Measurements from ENCODE around the gene LSAMP. TPM values are rescaled to one million over a fixed set of nuclear protein-coding genes. Genes with fewer than 3 reads are reported as not detected.

The LSAMP gene
- total RNA-seq, 1 donor from 2014 or later: 4.4 TPM

DNA sequence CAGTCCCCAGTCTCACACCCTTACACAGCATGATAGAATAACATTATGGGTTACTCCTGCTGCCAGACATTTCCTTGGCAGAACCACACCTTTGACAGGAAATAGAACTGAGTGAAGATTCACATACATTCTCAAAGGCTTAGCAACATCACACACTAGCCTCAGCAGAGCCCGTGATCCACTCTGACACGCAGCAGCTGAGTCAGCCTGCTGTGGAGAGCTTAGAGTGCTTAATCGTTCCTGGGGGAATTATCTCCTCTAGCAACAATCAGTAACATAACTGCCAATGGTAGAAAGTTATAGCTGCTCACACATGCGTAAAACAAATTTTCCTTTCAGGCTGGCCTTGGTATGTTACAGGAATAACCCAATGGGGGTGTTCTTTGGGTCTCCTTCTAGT, 439.9 kb downstream of the LSAMP start:
- H3K9me3 Mint-ChIP-seq (ENCODE audit: unreplicated experiment): no peaks in the 10 kb centered on the region
- peaks cover 42% of the 10 kb centered on the region for H3K4me1 Mint-ChIP-seq (ENCODE audit: unreplicated experiment)
- H3K36me3 Mint-ChIP-seq (ENCODE audit: unreplicated experiment): no peaks in the 10 kb centered on the region
- peak; percentile 84 for DNase-seq (ENCODE audit: extremely low spot score, unreplicated experiment)
- no peaks in the 10 kb centered on the region for H3K27me3 Mint-ChIP-seq (ENCODE audit: unreplicated experiment)
- TF ChIP-seq, protein P1, sequence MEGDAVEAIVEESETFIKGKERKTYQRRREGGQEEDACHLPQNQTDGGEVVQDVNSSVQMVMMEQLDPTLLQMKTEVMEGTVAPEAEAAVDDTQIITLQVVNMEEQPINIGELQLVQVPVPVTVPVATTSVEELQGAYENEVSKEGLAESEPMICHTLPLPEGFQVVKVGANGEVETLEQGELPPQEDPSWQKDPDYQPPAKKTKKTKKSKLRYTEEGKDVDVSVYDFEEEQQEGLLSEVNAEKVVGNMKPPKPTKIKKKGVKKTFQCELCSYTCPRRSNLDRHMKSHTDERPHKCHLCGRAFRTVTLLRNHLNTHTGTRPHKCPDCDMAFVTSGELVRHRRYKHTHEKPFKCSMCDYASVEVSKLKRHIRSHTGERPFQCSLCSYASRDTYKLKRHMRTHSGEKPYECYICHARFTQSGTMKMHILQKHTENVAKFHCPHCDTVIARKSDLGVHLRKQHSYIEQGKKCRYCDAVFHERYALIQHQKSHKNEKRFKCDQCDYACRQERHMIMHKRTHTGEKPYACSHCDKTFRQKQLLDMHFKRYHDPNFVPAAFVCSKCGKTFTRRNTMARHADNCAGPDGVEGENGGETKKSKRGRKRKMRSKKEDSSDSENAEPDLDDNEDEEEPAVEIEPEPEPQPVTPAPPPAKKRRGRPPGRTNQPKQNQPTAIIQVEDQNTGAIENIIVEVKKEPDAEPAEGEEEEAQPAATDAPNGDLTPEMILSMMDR (IDR thresholded peaks at IDR 0.05): no peak
- peak overlapping the region; percentile 81 for H3K27ac Mint-ChIP-seq (ENCODE audit: unreplicated experiment)
- H3K4me3 Mint-ChIP-seq (ENCODE audit: unreplicated experiment): no peak overlapping the region

DNA sequence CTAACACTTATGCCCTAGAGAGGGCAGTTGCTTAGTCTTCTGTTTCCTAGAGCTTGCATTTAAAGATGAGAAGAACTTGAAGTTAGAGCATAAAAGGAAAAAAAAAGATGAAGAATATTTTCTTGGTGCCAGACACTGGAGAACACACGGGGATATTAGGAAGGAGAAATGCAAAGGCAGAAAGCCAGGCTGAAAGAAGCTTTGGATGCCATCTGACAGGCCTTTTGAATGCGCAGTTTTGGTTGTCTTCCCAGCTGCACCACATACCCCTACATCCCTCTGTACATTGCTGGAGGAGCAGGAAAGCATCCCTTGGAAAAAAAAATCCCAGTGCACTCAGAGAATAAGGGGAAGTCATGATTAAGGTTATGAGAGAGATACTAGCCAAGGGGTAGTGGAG, 443.1 kb downstream of the LSAMP start:
- H3K9me3 Mint-ChIP-seq (ENCODE audit: unreplicated experiment): peaks cover 2% of the 10 kb centered on the region
- no peaks in the 10 kb centered on the region for H3K36me3 Mint-ChIP-seq (ENCODE audit: unreplicated experiment)
- peaks cover 57% of the 10 kb centered on the region for H3K4me1 Mint-ChIP-seq (ENCODE audit: unreplicated experiment)
- no peak overlapping the region for H3K4me3 Mint-ChIP-seq (ENCODE audit: unreplicated experiment)
- TF ChIP-seq, protein P1 (IDR thresholded peaks at IDR 0.05): no peak
- DNase-seq (ENCODE audit: extremely low spot score, unreplicated experiment): no peak
- H3K27ac Mint-ChIP-seq (ENCODE audit: unreplicated experiment): peak overlapping the region; percentile 23
- no peaks in the 10 kb centered on the region for H3K27me3 Mint-ChIP-seq (ENCODE audit: unreplicated experiment)

DNA sequence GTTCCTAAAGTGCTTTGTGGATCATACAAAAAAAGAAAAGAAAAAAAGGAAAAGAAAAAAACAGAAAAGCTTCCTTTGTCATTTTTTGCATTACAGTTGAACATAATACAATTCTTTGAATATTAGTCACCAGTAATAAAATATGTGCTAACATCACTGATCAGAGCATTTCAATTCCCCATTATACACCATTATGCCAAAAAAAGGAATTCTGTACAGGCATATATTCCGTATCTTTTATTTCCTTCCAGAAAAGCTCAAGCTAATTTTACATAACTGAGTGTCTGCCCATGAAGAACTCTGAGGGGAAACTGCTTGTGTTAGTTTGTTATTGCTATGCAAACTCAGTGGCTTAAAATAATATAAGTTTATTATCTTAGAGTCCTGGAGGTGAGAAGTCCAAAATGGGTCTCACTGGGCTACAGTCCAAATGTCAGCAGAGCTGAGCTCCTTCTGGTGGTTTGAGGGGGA, 444.1 kb downstream of the LSAMP start:
- Mint-ChIP-seq H3K4me1 (ENCODE audit: unreplicated experiment) (peaks cover 56% of the 10 kb centered on the region), H3K4me3 (ENCODE audit: unreplicated experiment) (no peak overlapping the region), H3K9me3 (ENCODE audit: unreplicated experiment) (peaks cover 4% of the 10 kb centered on the region), H3K27me3 (ENCODE audit: unreplicated experiment) (no peaks in the 10 kb centered on the region), H3K36me3 (ENCODE audit: unreplicated experiment) (no peaks in the 10 kb centered on the region), H3K27ac (ENCODE audit: unreplicated experiment) (peak overlapping the region; percentile 69)
- no peak for DNase-seq (ENCODE audit: extremely low spot score, unreplicated experiment)
- TF ChIP-seq, protein P1 (IDR thresholded peaks at IDR 0.05): no peak

DNA sequence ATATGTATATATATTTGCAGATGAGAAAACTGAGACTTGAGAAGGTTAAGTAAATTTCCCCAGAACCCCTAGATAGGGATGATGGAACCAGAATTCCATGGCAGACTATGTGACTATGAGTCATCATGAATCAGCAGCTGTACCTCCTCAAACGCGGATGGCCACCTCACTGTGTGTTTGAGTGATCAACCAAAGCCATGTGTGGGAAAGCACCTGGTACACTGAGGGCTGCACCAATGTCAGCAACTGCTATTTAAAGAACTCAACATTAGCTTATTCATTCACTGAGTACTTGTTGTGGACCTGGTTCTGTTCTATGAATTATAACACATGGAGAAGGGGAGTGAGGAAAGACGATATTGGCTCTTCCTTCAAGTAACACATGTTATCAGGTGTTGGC, 445.0 kb downstream of the LSAMP start:
- no peaks in the 10 kb centered on the region for H3K27me3 Mint-ChIP-seq (ENCODE audit: unreplicated experiment)
- peaks cover 8% of the 10 kb centered on the region for H3K9me3 Mint-ChIP-seq (ENCODE audit: unreplicated experiment)
- H3K36me3 Mint-ChIP-seq (ENCODE audit: unreplicated experiment): no peaks in the 10 kb centered on the region
- H3K27ac Mint-ChIP-seq (ENCODE audit: unreplicated experiment): peak overlapping the region; percentile 69
- H3K4me1 Mint-ChIP-seq (ENCODE audit: unreplicated experiment): peaks cover 49% of the 10 kb centered on the region
- no peak overlapping the region for H3K4me3 Mint-ChIP-seq (ENCODE audit: unreplicated experiment)
- TF ChIP-seq, protein P1 (IDR thresholded peaks at IDR 0.05): no peak
- DNase-seq (ENCODE audit: extremely low spot score, unreplicated experiment): no peak

DNA sequence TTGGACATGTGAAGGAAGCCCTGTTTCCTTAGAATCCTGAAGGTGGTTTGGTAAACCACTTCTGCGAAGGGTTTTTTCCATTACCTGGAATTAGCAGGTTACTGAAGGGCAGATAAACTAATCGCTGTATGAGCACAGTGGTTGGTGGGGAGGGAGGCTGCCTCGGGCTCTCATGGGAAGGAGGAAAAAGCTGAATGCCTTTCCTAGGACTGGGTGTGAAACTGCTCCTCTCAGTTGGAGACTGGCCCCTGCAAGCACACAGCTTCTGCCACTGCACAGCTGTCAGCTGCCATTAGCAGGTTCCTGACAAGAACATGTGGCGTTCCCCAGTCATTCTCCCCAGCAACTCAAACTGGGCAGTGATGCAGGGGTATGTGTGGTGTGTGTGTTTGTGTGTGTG, 445.7 kb downstream of the LSAMP start:
- Mint-ChIP-seq H3K27ac (ENCODE audit: unreplicated experiment) (peak overlapping the region; percentile 65), H3K9me3 (ENCODE audit: unreplicated experiment) (peaks cover 8% of the 10 kb centered on the region), H3K36me3 (ENCODE audit: unreplicated experiment) (no peaks in the 10 kb centered on the region), H3K4me3 (ENCODE audit: unreplicated experiment) (no peak overlapping the region), H3K4me1 (ENCODE audit: unreplicated experiment) (peaks cover 43% of the 10 kb centered on the region), H3K27me3 (ENCODE audit: unreplicated experiment) (no peaks in the 10 kb centered on the region)
- no peak for DNase-seq (ENCODE audit: extremely low spot score, unreplicated experiment)
- TF ChIP-seq, protein P1 (IDR thresholded peaks at IDR 0.05): no peak

Measured in osteocyte (in vitro differentiated cells).